GM04504 (cell line): ENCODE measurements around the gene RBFOX2.
"Not testable (repeated sequence)": the region's sequence is repeated elsewhere in the genome, so short reads cannot be mapped to it uniquely, and the experiment has no call there.

Source experiments
- DNase-seq: peaks from one replicate; pipeline ENCODE4 v3.0.0-alpha.2; 2012; ENCODE audit warnings: low read depth

Gene RBFOX2

GRCh38 chr22:35821654-35822053, 207.0 kb downstream of the RBFOX2 start:
- no peak for DNase-seq

- DNase-seq = no peak
Measured at GRCh38 chr22:35819421-35819820, 209.2 kb downstream of the RBFOX2 start.

- no peak for DNase-seq
Measured at GRCh38 chr22:35818897-35819296, 209.7 kb downstream of the RBFOX2 start.

GRCh38 chr22:35812600-35812999, 216.0 kb downstream of the RBFOX2 start:
- no peak for DNase-seq

- DNase-seq = no peak
Measured at GRCh38 chr22:35811670-35812069, 217.0 kb downstream of the RBFOX2 start.

GRCh38 chr22:35809816-35810215, 218.8 kb downstream of the RBFOX2 start:
- no peak for DNase-seq

GRCh38 chr22:35808377-35808776, 220.2 kb downstream of the RBFOX2 start:
- no peak for DNase-seq

GRCh38 chr22:35806668-35807067, 222.0 kb downstream of the RBFOX2 start:
- not testable (repeated sequence) for DNase-seq

GRCh38 chr22:35805466-35805865, 223.2 kb downstream of the RBFOX2 start:
- no peak for DNase-seq

GRCh38 chr22:35804421-35804820, 224.2 kb downstream of the RBFOX2 start:
- no peak for DNase-seq

GRCh38 chr22:35802885-35803284, 225.7 kb downstream of the RBFOX2 start:
- DNase-seq = no peak

GRCh38 chr22:35801301-35801700, 227.3 kb downstream of the RBFOX2 start:
- not testable (repeated sequence) for DNase-seq

- DNase-seq = no peak
Measured at GRCh38 chr22:35799150-35799549, 229.5 kb downstream of the RBFOX2 start.

- DNase-seq = no peak
Measured at GRCh38 chr22:35797411-35797810, 231.2 kb downstream of the RBFOX2 start.

GRCh38 chr22:35795476-35795875, 233.1 kb downstream of the RBFOX2 start:
- no peak for DNase-seq

- DNase-seq = no peak
Measured at GRCh38 chr22:35792506-35792905, 236.1 kb downstream of the RBFOX2 start.

GRCh38 chr22:35791788-35792187, 236.8 kb downstream of the RBFOX2 start:
- not testable (repeated sequence) for DNase-seq

GRCh38 chr22:35785181-35785923, 243.3 kb downstream of the RBFOX2 start:
- DNase-seq = peak; percentile 39

- DNase-seq = no peak
Measured at GRCh38 chr22:35784633-35785032, 244.0 kb downstream of the RBFOX2 start.

- peak; percentile 69 for DNase-seq
Measured at GRCh38 chr22:35783943-35784614, 244.5 kb downstream of the RBFOX2 start.

GRCh38 chr22:35782504-35782903, 246.1 kb downstream of the RBFOX2 start:
- no peak for DNase-seq

GRCh38 chr22:35781898-35782297, 246.7 kb downstream of the RBFOX2 start:
- no peak for DNase-seq

- no peak for DNase-seq
Measured at GRCh38 chr22:35777335-35777975, 251.2 kb downstream of the RBFOX2 start.
